ENCODE results near the gene SPOCK1.

SPOCK1 gene

GRCh38 chr5:137096149-137097103 is 402.7 kb downstream of the SPOCK1 start:
- no peak for DNase-seq

DNA sequence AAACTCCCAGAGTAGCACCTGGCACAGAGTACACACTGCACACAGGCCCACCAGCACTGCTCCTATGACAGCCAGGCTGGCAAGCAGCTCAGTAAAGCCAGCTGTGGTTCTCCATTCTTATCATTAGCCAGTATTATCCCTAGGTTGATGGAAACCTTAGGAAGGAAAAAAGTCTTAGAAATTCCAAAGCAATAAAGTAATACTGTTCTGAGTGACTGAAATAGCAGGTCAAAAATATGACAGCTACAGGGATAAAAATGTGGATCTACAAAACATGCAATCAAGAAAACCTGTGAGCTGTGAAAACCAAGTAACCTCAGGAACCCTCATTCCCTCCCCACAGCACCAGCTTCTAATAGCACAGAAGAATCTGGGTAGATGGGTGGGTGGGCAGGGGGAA is 403.5 kb downstream of the SPOCK1 start:
- DNase-seq: no peak

DNA sequence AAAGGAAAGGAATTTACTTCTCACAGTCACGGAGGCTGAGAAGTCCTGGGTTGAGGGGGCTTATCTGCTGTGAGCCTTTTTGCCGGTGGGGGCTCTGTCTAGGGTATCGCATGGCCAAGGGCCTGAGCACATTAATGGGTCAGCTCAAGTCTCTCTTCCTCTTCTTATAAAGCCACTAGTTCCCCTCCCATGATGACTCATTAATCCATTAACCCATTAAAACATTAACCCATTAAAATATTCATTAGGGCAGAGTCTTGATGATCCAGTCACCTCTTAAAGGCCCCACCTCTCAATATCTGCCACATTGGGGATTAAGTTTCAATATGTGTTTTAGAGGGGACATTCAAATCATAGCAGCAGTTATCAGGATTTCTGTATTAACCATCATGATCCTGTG is 406.3 kb downstream of the SPOCK1 start:
- no peak for DNase-seq

GRCh38 chr5:137091472-137091871 is 407.7 kb downstream of the SPOCK1 start:
- no peak for DNase-seq

GRCh38 chr5:137090721-137091120 is 408.4 kb downstream of the SPOCK1 start:
- no peak for DNase-seq

GRCh38 chr5:137090151-137090550 is 409.0 kb downstream of the SPOCK1 start:
- no peak for DNase-seq

- DNase-seq: no peak
These were observed 411.0 kb downstream of the SPOCK1 start for GRCh38 chr5:137088175-137088574.

DNA sequence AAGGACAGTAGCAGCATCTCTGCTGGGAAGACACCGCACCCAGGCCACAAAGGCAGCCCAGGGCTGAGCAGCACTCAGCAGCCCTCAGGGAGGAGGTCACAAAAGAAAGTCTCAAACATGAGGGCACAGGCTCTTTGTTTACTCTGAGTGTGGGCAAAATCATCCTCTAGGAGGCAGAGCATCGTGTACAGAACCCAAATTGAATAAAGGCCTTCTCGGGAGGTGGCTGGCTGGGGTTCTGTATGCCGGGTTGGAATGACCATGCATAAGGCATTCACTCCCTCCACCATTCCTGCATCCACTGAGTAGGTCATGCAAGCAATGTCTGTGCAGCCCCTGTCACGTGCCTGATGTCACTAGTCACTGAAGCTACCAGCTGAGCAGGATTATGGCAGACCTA is 412.8 kb downstream of the SPOCK1 start:
- DNase-seq: no peak

DNA sequence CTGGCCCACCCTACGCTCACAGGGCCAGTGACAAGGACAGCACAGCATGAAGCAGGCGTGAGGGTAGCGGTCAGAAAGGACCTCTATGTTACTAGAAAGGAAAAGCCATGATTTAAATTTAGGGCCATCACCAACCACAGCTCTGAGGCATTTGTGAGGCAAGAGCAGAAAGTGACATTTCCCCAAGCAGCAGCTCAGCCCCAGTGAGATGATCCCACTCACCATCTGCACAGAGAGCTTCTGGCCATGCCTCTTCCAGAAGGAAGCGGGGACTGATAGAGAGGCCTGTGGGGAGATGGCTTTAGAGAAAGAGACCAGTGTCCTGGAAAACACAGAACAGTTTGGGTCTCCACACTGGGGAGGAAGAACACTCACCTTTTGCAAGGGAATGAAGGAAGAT is 413.9 kb downstream of the SPOCK1 start:
- DNase-seq: no peak

DNA sequence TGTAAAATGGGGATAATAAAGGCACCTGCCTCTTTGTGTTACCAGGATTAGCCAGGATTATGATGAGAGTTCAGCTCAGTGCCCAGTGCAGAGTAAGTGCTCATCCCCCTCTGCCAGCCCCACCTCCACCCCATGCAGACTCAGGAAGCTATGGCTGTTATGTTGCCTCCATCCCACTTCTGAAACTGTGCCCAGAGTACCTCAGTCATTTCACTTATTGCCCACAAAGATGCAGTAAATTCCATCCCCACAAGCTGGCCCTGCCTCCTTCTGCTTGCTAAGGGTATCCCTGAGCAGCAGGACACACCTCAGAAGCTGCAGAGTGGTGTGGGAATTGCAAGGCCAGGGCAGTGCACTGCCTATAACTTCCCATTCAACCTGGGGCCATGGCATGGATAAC is 415.1 kb downstream of the SPOCK1 start:
- DNase-seq: no peak

GRCh38 chr5:137082951-137083350 is 416.2 kb downstream of the SPOCK1 start:
- DNase-seq: no peak

DNA sequence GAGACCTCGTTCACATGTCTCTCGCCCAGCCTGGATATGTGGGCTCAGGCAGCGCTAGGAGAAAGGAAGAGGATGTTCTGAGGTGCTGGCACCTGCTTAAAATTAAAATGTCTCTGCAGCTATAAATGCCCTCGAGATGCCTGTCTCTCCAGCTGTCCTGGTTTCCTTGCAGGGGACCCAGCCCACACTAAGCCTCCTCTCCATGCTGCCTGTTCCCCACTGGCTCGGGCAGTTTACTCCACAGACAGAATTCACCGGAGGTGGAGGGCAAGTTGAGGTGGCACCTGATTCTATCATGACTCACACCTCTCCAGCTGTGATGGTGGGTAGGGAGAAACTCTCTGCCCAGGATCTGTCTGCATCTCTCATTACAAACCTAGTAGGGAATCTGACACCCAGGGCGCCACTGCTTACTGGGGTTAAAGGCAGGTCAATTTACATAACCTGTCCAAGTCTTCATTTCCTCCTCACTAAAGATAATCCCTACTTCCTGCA is 420.9 kb downstream of the SPOCK1 start:
- DNase-seq: no peak

DNA sequence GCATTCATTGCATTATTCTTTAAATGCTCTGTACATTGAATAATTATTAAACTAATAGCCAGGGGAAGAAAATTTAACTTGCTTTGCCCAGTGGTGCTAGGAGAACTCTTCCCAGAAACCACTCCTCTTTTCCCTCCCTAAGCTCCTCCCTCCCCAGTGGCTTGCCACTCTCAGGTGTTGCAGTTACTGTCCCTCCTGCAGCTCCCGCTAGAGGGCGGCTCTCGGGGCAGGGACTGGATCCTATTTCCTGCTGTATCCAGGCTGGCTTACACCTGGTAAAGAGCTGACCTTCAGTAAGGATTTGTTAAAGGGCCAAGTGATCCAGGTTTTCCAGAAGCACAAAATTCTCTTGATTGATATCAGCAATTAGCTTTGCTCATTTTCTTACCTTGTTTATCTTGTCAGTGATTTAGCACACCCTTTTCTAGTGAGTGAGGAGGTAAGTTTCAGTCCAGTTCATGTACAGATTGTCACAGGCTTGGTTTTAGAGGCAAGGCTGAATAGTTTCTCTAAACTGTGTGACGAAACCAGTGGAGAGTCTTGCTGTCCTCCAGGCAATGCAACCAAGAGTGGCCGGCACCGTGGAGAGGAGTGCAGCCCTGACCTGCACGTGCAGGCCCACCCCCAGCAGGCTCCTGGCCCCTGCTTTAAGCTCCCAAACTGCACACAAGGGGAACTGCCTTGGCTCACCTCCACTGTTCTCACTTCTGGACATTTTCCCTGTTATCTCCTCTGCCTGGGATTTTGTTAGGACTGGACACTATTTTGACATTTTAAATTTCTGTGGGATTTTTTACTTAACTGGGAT is 423.8 kb downstream of the SPOCK1 start:
- no peak for DNase-seq

DNA sequence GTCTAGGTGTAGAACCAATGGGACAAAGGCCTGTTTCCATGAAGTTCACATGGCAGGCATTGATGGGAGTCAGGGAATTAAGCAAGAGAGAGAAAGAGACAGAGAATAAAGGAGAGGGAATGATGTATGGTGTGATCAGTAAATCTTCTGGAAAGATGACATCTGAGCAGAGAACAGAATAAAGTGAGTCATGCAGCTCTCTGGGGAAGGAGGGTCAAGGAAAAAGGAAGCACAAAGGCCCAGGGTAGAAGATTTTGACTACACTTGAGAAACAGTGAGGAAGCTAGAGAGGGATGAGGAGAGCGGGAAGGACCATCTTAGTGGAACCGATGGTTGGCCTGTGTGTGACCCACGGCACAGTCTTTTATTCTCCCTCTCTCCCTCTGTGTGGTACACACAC is 425.9 kb downstream of the SPOCK1 start:
- no peak for DNase-seq

GRCh38 chr5:137072361-137073115 is 426.6 kb downstream of the SPOCK1 start:
- DNase-seq: no peak

- DNase-seq: no peak
These were observed 427.2 kb downstream of the SPOCK1 start for GRCh38 chr5:137071931-137072330.

GRCh38 chr5:137071526-137071925 is 427.6 kb downstream of the SPOCK1 start:
- no peak for DNase-seq

- no peak for DNase-seq
These were observed 428.6 kb downstream of the SPOCK1 start for GRCh38 chr5:137070521-137070920.

- DNase-seq: no peak
These were observed 429.8 kb downstream of the SPOCK1 start for GRCh38 chr5:137069358-137069757.

DNA sequence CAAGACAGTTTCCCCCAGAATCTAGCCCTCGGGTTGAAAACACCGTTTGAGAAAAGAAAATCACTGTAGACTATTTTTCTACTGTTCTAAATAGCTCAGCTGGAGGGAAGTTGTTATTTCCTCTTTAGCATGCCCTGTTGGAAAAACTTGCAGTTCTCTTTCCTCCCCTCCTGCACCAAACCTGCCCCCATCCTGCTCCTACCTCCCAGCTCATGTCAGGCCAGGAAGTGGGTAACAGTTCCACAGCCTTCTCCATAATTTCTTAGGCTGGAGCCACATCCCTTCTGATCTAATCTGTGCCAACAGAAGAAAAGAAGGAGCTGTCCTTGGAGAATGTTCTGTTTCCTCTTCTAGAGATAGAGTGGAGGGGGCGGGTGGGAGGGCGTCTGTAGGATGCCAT is 437.7 kb downstream of the SPOCK1 start:
- DNase-seq: no peak

- no peak for DNase-seq
These were observed 441.0 kb downstream of the SPOCK1 start for GRCh38 chr5:137058089-137058488.

GRCh38 chr5:137056676-137057075 is 442.4 kb downstream of the SPOCK1 start:
- DNase-seq: no peak

- no peak for DNase-seq
These were observed 443.8 kb downstream of the SPOCK1 start for GRCh38 chr5:137055271-137055872.
